Jurkat, Clone E6-1 (cell line): ENCODE results near the gene PDE4B.

ENCODE experiments used
- DNase-seq: peaks from one replicate; pipeline ENCODE4 v3.0.0-alpha.2; 2011; ENCODE audit warnings: low read depth, low spot score
- H3K4me3 ChIP-seq: 2 replicates; pipeline ENCODE4 v1.5.1; 2011; ENCODE audit warnings: mild to moderate bottlenecking, low read length, control low read depth, moderate library complexity

PDE4B gene

GRCh38 chr1:66138613-66139012 is 345.9 kb downstream of the PDE4B start:
- DNase-seq: no peak
- no peak overlapping the region for H3K4me3 ChIP-seq

GRCh38 chr1:66140072-66140471 is 347.4 kb downstream of the PDE4B start:
- DNase-seq: no peak
- no peak overlapping the region for H3K4me3 ChIP-seq

GRCh38 chr1:66143651-66144050 is 351.0 kb downstream of the PDE4B start:
- H3K4me3 ChIP-seq: no peak overlapping the region

GRCh38 chr1:66147226-66147835 is 354.6 kb downstream of the PDE4B start:
- H3K4me3 ChIP-seq: no peak overlapping the region

More at GRCh38 chr1:66143651-66144050, 351.0 kb downstream of the PDE4B start:
- DNase-seq: peak; percentile 16

GRCh38 chr1:66152034-66152433 is 359.3 kb downstream of the PDE4B start:
- H3K4me3 ChIP-seq: no peak overlapping the region
- no peak for DNase-seq

More at GRCh38 chr1:66147226-66147835, 354.6 kb downstream of the PDE4B start:
- no peak for DNase-seq

GRCh38 chr1:66154394-66154793 is 361.7 kb downstream of the PDE4B start:
- no peak for DNase-seq
- H3K4me3 ChIP-seq: no peak overlapping the region

- no peak overlapping the region for H3K4me3 ChIP-seq
- no peak for DNase-seq
Measured at GRCh38 chr1:66156144-66156543, 363.4 kb downstream of the PDE4B start.

GRCh38 chr1:66159800-66160199 is 367.1 kb downstream of the PDE4B start:
- H3K4me3 ChIP-seq: no peak overlapping the region
- no peak for DNase-seq

- no peak overlapping the region for H3K4me3 ChIP-seq
- no peak for DNase-seq
Measured at GRCh38 chr1:66160719-66161118, 368.0 kb downstream of the PDE4B start.

- no peak overlapping the region for H3K4me3 ChIP-seq
- no peak for DNase-seq
Measured at GRCh38 chr1:66166753-66167152, 374.1 kb downstream of the PDE4B start.

GRCh38 chr1:66167267-66167666 is 374.6 kb downstream of the PDE4B start:
- H3K4me3 ChIP-seq: no peak overlapping the region
- no peak for DNase-seq

- no peak for DNase-seq
- no peak overlapping the region for H3K4me3 ChIP-seq
Measured at GRCh38 chr1:66168467-66168887, 375.8 kb downstream of the PDE4B start.

- no peak overlapping the region for H3K4me3 ChIP-seq
- DNase-seq: peak; percentile 62
Measured at GRCh38 chr1:66168948-66169671, 376.4 kb downstream of the PDE4B start.

- DNase-seq: no peak
- H3K4me3 ChIP-seq: no peak overlapping the region
Measured at GRCh38 chr1:66172272-66172671, 379.6 kb downstream of the PDE4B start.

- H3K4me3 ChIP-seq: no peak overlapping the region
- DNase-seq: no peak
Measured at GRCh38 chr1:66175098-66175497, 382.4 kb downstream of the PDE4B start.

GRCh38 chr1:66175581-66175980 is 382.9 kb downstream of the PDE4B start:
- no peak for DNase-seq
- no peak overlapping the region for H3K4me3 ChIP-seq

- H3K4me3 ChIP-seq: no peak overlapping the region
- DNase-seq: no peak
Measured at GRCh38 chr1:66176012-66176715, 383.5 kb downstream of the PDE4B start.

- no peak for DNase-seq
Measured at GRCh38 chr1:66176832-66177231, 384.1 kb downstream of the PDE4B start.

GRCh38 chr1:66177510-66177909 is 384.8 kb downstream of the PDE4B start:
- H3K4me3 ChIP-seq: no peak overlapping the region
- DNase-seq: no peak

More at GRCh38 chr1:66176832-66177231, 384.1 kb downstream of the PDE4B start:
- no peak overlapping the region for H3K4me3 ChIP-seq

GRCh38 chr1:66182026-66182425 is 389.3 kb downstream of the PDE4B start:
- no peak for DNase-seq
- H3K4me3 ChIP-seq: no peak overlapping the region
